Activated CD8-positive, alpha-beta memory T cell treated with anti-CD3 and anti-CD28 coated beads, Interleukin-2, amount 50 U/mL, for 24 hours (primary cell): Measurements from ENCODE around the gene TBC1D22A.

ENCODE experiments used
- DNase-seq: peaks from one replicate; pipeline ENCODE4 v3.0.0-alpha.2; 2020; ENCODE audit errors: extremely low read depth

The TBC1D22A gene

GRCh38 chr22:47075568-47075967 lies 313.1 kb downstream of the TBC1D22A start:
- no peak for DNase-seq

DNA sequence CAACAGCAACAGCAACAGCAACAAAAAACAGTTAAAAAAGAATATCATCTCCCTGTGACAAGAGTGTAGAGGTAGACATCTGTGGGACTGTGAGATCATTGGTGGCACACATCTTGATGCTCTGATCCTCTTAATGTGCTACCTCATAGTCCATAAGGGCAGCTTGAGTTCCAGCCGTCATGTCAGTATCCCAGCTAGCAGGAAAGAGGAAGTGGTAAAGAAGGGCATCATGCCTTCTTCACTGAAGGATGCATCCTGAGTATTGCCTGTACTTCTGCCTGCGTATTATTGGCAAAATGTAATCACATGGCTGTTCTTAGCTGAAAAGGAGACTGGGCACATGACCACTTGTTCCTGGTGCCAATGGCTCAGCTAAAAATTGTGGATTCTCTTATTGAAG lies 314.3 kb downstream of the TBC1D22A start:
- no peak for DNase-seq

DNA sequence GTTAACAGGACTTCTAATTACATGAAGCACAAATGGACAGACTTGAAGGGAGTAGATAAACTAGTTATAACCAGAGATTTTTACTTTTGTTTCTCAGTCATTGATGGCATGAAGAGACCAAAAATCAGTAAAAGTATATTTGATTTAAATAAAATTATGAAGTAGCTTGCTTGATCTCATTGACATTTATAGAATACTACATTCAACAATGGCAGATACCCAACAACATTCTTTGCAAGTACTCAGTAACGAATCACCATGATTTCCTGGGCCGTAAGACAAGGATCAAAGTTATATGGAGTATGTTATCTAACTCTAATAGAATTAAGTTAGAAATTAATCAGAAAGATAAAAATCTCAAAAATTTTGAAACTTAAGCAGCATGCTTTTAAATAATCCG lies 317.6 kb downstream of the TBC1D22A start:
- DNase-seq, result no peak

- no peak for DNase-seq
These were observed 320.1 kb downstream of the TBC1D22A start for GRCh38 chr22:47082505-47082904.

- no peak for DNase-seq
These were observed 321.0 kb downstream of the TBC1D22A start for GRCh38 chr22:47083379-47083986.

GRCh38 chr22:47084226-47084625 lies 321.8 kb downstream of the TBC1D22A start:
- no peak for DNase-seq

DNA sequence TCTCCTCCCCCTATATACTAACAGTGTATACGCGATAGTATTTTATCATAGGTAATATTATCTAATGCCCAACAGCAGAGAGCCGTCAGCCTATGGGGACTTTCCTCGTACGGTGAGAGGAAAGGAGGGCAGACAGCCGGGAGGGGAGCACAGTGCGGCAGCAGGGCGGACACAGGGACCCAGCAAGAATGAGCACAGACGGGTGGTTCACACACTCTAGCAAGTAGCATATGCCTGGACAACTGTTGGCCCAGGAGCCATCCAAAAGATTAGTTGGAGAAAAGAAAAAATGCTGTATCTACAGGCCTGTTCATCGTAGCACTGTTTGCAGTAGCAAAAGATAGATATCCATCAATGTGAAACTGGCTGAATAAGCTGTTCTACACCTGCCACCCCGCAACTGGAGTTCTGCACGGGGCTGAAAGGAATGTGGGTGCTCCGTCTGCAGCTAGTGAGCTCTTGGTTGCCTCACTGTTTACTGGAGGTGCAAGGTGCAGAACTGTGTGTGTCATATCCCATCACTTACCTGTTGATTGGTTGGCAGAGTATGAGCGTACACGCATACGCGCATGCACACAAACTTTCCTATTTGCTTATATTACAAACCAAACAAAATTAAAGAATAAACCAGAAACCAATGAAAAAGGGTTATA lies 324.3 kb downstream of the TBC1D22A start:
- DNase-seq, result no peak

DNA sequence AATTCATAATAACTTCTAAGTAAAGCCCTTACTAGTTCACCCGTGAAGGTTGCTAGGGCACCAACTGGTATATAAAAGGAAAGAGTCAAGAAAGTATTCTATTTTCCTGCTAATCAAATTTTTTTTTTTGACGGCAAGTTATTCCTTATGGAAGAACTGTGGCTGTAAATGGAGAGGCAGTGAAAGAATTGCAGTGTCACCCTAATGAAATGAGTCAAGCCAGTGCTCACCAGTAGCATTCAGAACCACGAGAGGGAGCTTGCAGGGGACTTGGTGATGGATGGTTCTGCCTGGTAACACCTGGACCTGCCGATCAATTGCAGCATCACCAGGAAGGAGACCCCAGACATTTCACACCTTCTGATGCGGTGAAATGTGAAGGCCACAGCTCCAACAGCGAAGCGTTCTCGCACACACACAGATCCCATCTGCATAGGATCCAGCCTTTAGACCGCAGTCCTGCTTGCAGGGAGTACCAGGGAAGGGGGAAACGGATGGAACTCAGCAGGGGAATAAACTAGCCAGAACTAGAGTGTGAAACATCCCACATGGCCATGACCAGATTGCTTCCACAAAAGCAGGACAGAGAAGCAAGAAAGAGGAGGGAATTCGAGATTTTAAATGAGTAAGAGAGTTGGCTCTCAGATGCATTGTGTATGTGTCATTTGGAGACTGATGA lies 326.2 kb downstream of the TBC1D22A start:
- no peak for DNase-seq

GRCh38 chr22:47089374-47089773 lies 326.9 kb downstream of the TBC1D22A start:
- no peak for DNase-seq

- DNase-seq, result no peak
These were observed 327.5 kb downstream of the TBC1D22A start for GRCh38 chr22:47089796-47090460.

GRCh38 chr22:47090591-47091245 lies 328.3 kb downstream of the TBC1D22A start:
- DNase-seq, result no peak

GRCh38 chr22:47091246-47091651 lies 328.8 kb downstream of the TBC1D22A start:
- DNase-seq, result no peak

GRCh38 chr22:47091921-47092700 lies 329.7 kb downstream of the TBC1D22A start:
- DNase-seq, result no peak

GRCh38 chr22:47092896-47093311 lies 330.5 kb downstream of the TBC1D22A start:
- no peak for DNase-seq

DNA sequence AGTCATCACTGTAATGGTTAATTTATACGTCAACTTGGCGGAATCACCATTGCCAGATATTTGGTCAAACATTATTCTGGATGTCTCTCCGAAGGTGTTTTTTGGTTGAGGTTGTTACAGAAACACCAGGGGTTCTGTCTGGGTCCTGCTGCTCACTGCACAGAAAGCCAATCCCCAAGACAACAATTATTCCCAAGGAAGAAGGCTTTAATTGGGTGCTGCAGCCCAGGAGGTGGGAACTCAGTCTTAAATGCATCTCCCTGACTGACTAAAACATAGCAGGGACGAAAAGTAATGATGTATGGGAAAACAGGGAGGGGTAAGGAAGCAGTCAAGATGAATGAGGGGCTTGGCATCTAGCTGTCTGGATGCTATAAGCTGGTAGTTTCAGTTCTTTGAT lies 331.3 kb downstream of the TBC1D22A start:
- no peak for DNase-seq

GRCh38 chr22:47094861-47095330 lies 332.4 kb downstream of the TBC1D22A start:
- no peak for DNase-seq

DNA sequence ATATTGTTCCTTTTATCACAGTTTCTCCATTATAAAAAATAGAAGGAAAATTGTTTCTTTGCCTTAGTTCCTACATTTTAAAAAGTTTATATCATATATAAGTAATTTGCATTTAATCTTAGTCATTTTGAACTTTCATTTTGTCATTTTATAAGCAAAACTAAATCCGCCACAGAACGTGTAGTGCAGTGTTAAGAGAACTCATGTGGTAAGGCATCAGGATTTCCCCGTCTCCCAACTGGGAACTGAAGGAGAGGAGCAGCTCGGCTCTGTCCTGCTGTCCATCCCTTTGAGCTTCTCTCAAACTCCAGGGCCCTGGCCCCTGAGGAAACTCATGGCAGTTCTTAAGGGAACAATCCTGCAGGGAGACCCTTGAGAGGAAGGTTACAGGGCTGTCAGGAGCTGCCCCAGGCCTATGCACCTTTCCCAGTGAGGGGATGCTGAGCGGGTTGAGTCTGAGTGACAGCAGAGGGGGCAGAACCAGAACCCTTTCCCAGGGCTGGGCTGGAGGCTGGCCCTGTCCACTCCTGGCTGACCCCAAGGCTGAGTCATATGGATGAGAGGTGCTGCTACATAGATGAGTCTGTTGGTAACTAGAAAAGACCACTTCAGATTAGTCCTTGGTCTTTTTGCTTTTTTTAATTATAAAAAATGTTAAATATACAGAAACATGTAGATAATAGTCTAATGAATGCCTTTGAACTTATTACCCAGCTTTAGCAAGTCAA lies 333.1 kb downstream of the TBC1D22A start:
- no peak for DNase-seq

DNA sequence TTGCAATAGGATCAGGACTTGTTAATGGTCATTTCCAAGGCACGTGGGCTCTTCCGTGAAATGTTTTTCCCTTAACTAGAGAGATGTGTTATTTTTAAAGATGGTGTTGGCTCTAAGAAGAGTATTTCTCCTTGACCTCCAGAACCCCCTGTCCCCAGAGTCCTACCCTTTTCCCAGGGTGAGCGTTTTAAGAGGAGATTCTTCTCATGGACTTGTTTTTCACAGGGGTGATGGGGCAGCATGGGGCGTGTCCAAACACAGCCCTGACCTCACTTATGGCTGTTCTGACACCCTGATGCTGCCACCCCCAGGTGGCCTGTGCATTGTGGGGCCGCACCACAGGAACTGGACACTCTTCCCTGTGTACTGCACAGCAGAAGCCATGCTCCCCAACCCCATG lies 335.7 kb downstream of the TBC1D22A start:
- DNase-seq, result no peak

DNA sequence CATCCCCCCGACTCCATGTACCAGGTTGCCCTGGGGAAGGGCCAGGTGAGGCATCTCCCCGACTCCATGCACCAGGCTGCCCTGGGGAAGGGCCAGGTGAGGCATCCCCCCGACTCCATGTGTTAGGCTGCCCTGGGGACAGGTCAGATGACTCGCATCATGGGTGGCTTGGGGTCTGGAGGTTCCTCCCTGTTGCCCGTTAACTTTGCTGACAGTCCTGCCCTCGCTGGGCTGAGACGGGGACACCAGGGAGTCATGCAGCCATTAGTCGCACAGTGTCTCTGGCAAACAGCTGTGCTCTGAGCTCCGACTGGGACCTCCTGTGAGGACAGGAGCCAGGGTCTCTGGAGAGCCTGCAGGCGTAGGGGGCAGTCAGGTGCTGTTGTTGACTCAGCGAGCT lies 336.1 kb downstream of the TBC1D22A start:
- DNase-seq, result no peak

DNA sequence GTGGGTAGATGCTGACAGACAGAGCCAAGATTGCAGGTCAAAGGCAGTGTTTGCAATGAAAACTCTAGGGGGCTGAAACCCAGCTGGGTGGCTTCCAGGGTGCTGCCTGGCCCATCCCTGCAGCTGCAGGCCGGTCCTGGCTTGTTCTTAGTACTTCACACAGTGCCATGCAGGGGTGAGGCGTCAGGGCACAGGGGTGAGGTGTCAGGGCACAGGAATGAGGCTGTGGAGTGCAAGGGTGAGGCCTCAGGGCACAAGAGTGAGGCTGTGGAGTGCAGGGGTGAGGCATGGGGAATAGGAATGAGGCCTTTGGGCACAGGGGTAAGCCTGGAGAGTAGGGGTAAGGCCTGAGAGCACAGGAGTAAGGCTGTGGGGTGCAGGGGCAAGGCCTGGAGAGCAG lies 337.6 kb downstream of the TBC1D22A start:
- DNase-seq, result no peak
